Measurements from ENCODE around the gene MAGI1.

MAGI1 gene

GRCh38 chr3:65406470-65406869 lies 632.2 kb downstream of the MAGI1 start:
- TF ChIP-seq ZFX (IDR thresholded peaks at IDR 0.05): no peak
- TF ChIP-seq, protein P1, sequence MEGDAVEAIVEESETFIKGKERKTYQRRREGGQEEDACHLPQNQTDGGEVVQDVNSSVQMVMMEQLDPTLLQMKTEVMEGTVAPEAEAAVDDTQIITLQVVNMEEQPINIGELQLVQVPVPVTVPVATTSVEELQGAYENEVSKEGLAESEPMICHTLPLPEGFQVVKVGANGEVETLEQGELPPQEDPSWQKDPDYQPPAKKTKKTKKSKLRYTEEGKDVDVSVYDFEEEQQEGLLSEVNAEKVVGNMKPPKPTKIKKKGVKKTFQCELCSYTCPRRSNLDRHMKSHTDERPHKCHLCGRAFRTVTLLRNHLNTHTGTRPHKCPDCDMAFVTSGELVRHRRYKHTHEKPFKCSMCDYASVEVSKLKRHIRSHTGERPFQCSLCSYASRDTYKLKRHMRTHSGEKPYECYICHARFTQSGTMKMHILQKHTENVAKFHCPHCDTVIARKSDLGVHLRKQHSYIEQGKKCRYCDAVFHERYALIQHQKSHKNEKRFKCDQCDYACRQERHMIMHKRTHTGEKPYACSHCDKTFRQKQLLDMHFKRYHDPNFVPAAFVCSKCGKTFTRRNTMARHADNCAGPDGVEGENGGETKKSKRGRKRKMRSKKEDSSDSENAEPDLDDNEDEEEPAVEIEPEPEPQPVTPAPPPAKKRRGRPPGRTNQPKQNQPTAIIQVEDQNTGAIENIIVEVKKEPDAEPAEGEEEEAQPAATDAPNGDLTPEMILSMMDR (conservative IDR thresholded peaks at IDR 0.05): no peak
- no peak overlapping the region for H3K27ac ChIP-seq

DNA sequence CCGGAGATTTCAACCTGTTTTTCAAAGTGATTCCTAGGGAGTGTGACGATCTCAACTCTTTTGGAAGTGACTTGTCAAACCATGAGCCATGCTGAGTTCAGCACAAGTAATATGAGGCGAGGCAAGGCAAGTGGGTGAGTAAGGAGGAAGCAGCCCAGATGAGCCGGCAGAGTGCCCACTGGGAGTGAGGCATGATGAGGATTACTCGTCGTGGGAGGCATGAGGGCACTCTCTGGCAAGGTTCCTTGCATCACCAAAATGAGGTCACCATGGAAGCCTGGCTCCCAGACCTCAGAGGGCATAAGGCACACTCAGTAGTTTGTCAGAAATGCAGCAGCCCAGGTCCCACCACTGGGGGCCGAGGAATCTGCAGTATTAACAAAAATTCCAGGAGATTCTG lies 636.1 kb downstream of the MAGI1 start:
- no peak overlapping the region for H3K27ac ChIP-seq
- no peak for TF ChIP-seq ZFX (IDR thresholded peaks at IDR 0.05)
- TF ChIP-seq, protein P1 (conservative IDR thresholded peaks at IDR 0.05): no peak

DNA sequence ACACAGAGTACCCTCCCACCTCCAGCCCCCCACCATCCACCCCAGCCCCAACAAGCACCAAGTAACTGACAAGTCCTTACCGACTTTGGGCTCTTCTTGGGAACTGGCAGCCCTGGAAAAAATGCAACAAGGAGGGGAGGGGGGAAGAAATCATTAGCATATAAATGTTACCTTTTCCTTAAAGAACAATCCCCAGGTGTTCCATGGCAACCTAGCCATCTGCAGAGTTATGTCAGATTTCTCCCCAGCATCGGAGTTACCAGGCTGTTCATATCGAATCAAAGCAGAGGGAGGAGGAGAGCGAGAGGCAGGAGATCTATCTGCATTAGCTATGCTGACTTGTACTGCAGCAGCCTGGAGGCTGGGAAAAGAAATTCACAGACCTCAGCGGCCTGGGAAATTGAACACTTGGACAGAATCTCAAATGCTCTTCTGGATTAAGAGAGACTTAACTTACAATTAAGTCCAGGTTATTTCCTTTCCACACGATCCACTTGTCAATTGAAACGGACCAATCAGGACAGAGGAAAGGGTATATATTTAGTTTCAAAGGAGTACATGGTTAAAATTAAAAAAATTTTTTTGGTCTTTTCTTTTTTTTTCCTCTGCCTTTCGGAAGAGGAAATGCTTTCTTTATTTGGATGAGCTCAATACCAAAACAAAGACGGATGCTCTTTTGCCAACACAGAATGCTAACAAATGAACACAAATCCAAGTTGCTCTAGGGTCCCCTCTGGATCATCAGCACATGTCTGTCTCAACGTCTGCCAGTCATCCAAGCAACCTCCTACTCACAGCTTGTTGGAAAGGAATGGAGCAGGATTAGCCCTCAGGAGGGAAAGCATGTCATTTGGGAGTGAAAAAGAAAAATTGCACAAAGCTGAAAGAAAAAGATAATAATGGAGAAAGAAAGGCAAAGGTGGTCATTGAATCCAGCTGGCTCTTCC lies 637.1 kb downstream of the MAGI1 start:
- H3K27ac ChIP-seq: no peak overlapping the region
- TF ChIP-seq, protein P1 (conservative IDR thresholded peaks at IDR 0.05): no peak
- TF ChIP-seq ZFX (IDR thresholded peaks at IDR 0.05): no peak

DNA sequence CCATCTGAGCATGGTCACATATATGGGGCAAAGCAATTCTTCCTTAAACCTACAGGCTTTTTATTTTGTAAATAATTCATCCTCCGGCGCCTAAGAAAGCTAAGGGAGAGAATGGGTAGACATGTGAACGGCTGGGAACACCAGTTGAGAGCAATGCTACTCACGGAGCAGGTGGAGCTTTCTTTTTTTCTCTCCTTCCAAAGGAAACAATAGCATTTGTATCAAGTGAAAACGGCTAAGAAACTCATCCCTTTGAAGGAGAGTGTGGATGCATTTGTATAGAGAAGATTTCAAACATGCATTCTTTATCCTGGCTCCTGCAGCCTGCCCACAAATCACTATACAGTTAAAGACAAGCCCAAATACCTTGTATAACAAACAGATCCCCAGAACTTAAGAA lies 637.8 kb downstream of the MAGI1 start:
- no peak overlapping the region for H3K27ac ChIP-seq
- no peak for TF ChIP-seq ZFX (IDR thresholded peaks at IDR 0.05)
- TF ChIP-seq, protein P1 (conservative IDR thresholded peaks at IDR 0.05): no peak

DNA sequence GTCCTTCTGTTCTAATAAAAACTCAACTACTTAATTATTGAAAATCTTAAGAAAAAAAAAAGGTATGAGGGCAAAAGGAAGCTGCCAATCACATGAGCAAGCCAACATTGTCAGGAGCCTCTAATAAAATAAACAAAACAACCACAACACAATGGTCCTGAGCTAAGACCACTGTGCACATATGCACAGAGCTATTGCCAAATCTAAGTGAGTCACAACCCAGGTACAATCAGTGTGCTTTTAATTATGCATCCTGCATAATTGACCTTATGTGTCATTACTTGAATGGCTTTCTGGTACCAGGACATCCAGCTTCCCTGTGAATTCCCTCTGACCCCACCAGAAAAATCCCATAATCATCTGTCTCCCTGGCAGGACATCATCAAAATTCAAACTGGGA lies 639.8 kb downstream of the MAGI1 start:
- TF ChIP-seq ZFX (IDR thresholded peaks at IDR 0.05): no peak
- TF ChIP-seq, protein P1 (conservative IDR thresholded peaks at IDR 0.05): no peak
- H3K27ac ChIP-seq: no peak overlapping the region

GRCh38 chr3:65396078-65396477 lies 642.6 kb downstream of the MAGI1 start:
- H3K27ac ChIP-seq: no peak overlapping the region
- TF ChIP-seq, protein P1 (conservative IDR thresholded peaks at IDR 0.05): no peak
- no peak for TF ChIP-seq ZFX (IDR thresholded peaks at IDR 0.05)

DNA sequence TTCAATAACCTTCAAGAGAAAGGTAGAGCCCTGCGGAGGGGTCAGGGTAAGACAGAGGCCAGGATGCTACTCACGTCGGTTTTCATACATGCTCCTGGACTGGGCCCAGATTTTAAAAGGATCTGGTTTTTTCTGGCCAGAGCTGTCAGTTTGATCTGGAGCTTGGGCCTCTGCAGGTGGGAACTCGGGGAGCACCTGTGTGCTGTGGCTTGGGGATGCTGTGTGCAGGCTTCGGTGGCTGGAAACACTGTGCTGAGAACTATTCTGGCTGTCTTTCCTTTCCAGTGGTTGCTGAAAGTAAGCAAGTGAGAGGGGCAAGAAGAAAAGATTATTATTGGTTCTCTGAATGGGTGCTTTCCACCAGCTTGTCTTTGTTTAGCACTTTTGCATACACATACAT lies 647.6 kb downstream of the MAGI1 start:
- TF ChIP-seq, protein P1 (conservative IDR thresholded peaks at IDR 0.05): no peak
- TF ChIP-seq ZFX (IDR thresholded peaks at IDR 0.05): no peak
- H3K27ac ChIP-seq: no peak overlapping the region

All from C4-2B (cell line).